Measurements from ENCODE around the gene TLR5.

DNA sequence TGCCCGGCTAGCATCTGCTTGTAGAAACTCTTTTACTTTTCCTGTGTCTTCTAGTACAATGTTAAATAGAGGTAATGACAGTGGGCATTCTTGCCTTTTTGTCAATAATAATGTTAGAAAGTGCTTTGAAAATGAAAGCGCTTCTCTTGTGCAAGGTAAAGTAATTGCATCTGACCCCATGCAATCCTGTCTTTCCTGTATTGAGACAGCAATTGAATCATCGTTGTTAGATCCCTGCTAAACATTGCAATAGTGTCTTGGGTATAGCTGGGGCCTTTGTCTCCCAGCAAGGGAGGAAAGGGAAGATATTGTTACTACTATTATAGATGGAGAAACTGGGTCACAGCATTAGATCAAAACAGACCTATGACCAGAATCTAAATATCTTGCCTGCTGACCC lies 80.9 kb downstream of the TLR5 start:
- TF ChIP-seq CTCF (IDR thresholded peaks at IDR 0.05) (no peak), EP300 (IDR thresholded peaks at IDR 0.05) (no peak), POLR2A (IDR thresholded peaks at IDR 0.05) (no peak), POLR2AphosphoS5 (IDR thresholded peaks at IDR 0.05) (no peak)

All from gastroesophageal sphincter (tissue), 3 donors.